Immature natural killer cell (primary cell): ENCODE data around the gene FGF9. TPM values are rescaled to one million over a fixed set of nuclear protein-coding genes. Genes with fewer than 3 reads are reported as not detected.

ENCODE experiments used
- DNase-seq, 3 donors: peaks; one replicate each; pipeline ENCODE4 v3.0.0; 2022; ENCODE audit warnings: mixed read lengths in 1 of 3
- H3K27ac Mint-ChIP-seq, 6 donors: one replicate each; pipeline ENCODE4 v1.8.0; 2020; ENCODE audit warnings: mixed read lengths in 6 of 6, mild to moderate bottlenecking in 5 of 6, inconsistent platforms in 4 of 6, moderate library complexity in 3 of 6
- H3K27me3 Mint-ChIP-seq, 3 donors: one replicate each; pipeline ENCODE4 v1.8.0; 2020 to 2021; ENCODE audit warnings: low read depth in 3 of 3, mild to moderate bottlenecking in 3 of 3, mixed read lengths in 3 of 3, moderate library complexity in 3 of 3, inconsistent platforms in 1 of 3
- H3K36me3 Mint-ChIP-seq, 3 donors: one replicate each; pipeline ENCODE4 v1.8.0; 2020; ENCODE audit warnings: mixed read lengths in 3 of 3, inconsistent platforms in 2 of 3, mild to moderate bottlenecking in 2 of 3
- H3K4me1 Mint-ChIP-seq, 2 donors: one replicate each; pipeline ENCODE4 v1.8.0; 2020; ENCODE audit warnings: inconsistent platforms in 2 of 2, mild to moderate bottlenecking in 2 of 2, mixed read lengths in 2 of 2, moderate library complexity in 1 of 2
- H3K4me3 Mint-ChIP-seq, 5 donors: one replicate each; pipeline ENCODE4 v1.8.0; 2020; ENCODE audit warnings: mild to moderate bottlenecking in 5 of 5, mixed read lengths in 5 of 5, inconsistent platforms in 3 of 5, moderate library complexity in 3 of 5
- H3K9me3 Mint-ChIP-seq, 6 donors: one replicate each; pipeline ENCODE4 v1.8.0; 2020; ENCODE audit warnings: mild to moderate bottlenecking in 6 of 6, mixed read lengths in 6 of 6, inconsistent platforms in 4 of 6, moderate library complexity in 3 of 6
- polyA plus RNA-seq, 3 donors: library from polyadenylated mRNA; unstranded; fragments of 300-500 nt; fragmentation: Illumina TruSeq; gene quantifications; one replicate each; pipeline ENCODE4 v1.2.3, GENCODE V29; 2021

Gene FGF9
- polyA plus RNA-seq, 3 donors from 2014 or later: 0.26 to 0.40 TPM; not detected in 1

DNA sequence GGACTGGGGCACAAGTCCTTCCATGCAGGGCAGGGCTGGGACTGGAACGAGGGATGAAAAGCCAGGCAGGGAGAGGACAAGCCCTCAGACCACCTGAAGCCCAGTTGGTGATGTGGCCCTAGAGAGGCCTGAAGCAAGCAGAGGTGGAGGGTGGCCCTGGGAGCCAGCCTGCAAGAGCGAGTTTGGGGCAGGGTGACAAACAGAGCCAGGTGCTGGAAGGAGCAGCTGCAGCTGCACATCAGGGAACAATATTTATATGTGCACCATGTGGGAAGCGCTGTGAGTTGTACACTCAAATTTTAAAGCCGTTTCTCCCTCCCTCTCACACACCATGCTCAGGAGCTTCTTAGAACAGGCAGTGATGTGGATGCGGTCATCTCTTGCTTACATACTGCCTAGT, 67.8 kb downstream of the FGF9 start:
- Mint-ChIP-seq H3K9me3 (peaks cover 0 to 1% (median 0%) of the 10 kb centered on the region in 6 donors), H3K27ac (no peak overlapping the region), H3K36me3 (no peaks in the 10 kb centered on the region), H3K27me3 (peaks cover 0 to 2% (median 0%) of the 10 kb centered on the region in 3 donors), H3K4me1 (no peaks in the 10 kb centered on the region), H3K4me3 (no peak overlapping the region)
- no peak for DNase-seq

DNA sequence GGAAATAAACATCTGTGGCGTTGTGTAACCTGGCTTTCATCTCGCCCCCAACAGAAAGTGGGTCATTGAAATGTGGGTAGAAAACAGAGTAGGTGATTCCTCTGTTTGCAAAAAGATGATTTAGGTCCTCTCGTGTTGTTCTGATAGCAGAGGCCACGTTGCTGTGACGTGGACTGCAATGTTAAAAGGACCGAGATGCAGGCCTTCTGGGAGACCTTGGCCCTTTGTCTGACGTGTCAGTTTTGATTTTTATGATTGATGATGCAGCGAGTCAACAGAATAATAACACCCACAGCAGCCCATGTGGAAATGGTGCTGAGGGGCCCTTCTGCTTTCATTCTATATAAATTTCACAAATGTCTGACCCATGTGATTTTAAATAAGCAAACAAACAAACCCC, 68.9 kb downstream of the FGF9 start:
- no peaks in the 10 kb centered on the region for H3K36me3 Mint-ChIP-seq
- H3K9me3 Mint-ChIP-seq: peaks cover 0 to 1% (median 0%) of the 10 kb centered on the region in 6 donors
- no peak overlapping the region for H3K4me3 Mint-ChIP-seq
- peaks cover 0 to 2% (median 0%) of the 10 kb centered on the region in 3 donors for H3K27me3 Mint-ChIP-seq
- H3K4me1 Mint-ChIP-seq: no peaks in the 10 kb centered on the region
- DNase-seq: no peak
- H3K27ac Mint-ChIP-seq: no peak overlapping the region

- H3K27me3 Mint-ChIP-seq: peaks cover 0 to 4% (median 0%) of the 10 kb centered on the region in 3 donors
- no peaks in the 10 kb centered on the region for H3K36me3 Mint-ChIP-seq
- peaks cover 0 to 1% (median 0%) of the 10 kb centered on the region in 6 donors for H3K9me3 Mint-ChIP-seq
- H3K4me1 Mint-ChIP-seq: no peaks in the 10 kb centered on the region
- H3K27ac Mint-ChIP-seq: no peak overlapping the region
- no peak overlapping the region for H3K4me3 Mint-ChIP-seq
- DNase-seq: no peak
Measured at GRCh38 chr13:21741396-21741979, 70.6 kb downstream of the FGF9 start.

- no peak for DNase-seq
- no peaks in the 10 kb centered on the region for H3K4me1 Mint-ChIP-seq
- H3K4me3 Mint-ChIP-seq: no peak overlapping the region
- peaks cover 0 to 4% (median 0%) of the 10 kb centered on the region in 3 donors for H3K27me3 Mint-ChIP-seq
- no peaks in the 10 kb centered on the region for H3K36me3 Mint-ChIP-seq
- H3K27ac Mint-ChIP-seq: no peak overlapping the region
- H3K9me3 Mint-ChIP-seq: peaks cover 0 to 1% (median 0%) of the 10 kb centered on the region in 6 donors
Measured at GRCh38 chr13:21742096-21742495, 71.2 kb downstream of the FGF9 start.

GRCh38 chr13:21744149-21744548, 73.3 kb downstream of the FGF9 start:
- H3K9me3 Mint-ChIP-seq: no peaks in the 10 kb centered on the region
- H3K27ac Mint-ChIP-seq: no peak overlapping the region
- no peak overlapping the region for H3K4me3 Mint-ChIP-seq
- H3K36me3 Mint-ChIP-seq: no peaks in the 10 kb centered on the region
- no peak for DNase-seq
- no peaks in the 10 kb centered on the region for H3K4me1 Mint-ChIP-seq
- peaks cover 0 to 3% (median 2%) of the 10 kb centered on the region in 3 donors for H3K27me3 Mint-ChIP-seq

GRCh38 chr13:21745307-21745706, 74.4 kb downstream of the FGF9 start:
- Mint-ChIP-seq H3K4me1 (no peaks in the 10 kb centered on the region), H3K27me3 (peaks cover 0 to 5% (median 2%) of the 10 kb centered on the region in 3 donors), H3K36me3 (no peaks in the 10 kb centered on the region), H3K9me3 (peaks cover 0 to under 1% (median 0%) of the 10 kb centered on the region in 6 donors), H3K27ac (no peak overlapping the region), H3K4me3 (no peak overlapping the region)
- no peak for DNase-seq

- no peaks in the 10 kb centered on the region for H3K36me3 Mint-ChIP-seq
- no peak overlapping the region for H3K27ac Mint-ChIP-seq
- H3K9me3 Mint-ChIP-seq: peaks cover 0 to 2% (median 0%) of the 10 kb centered on the region in 6 donors
- H3K4me1 Mint-ChIP-seq: no peaks in the 10 kb centered on the region
- DNase-seq: no peak
- H3K4me3 Mint-ChIP-seq: no peak overlapping the region
- peaks cover 0 to 11% (median 2%) of the 10 kb centered on the region in 3 donors for H3K27me3 Mint-ChIP-seq
Measured at GRCh38 chr13:21747456-21747855, 76.6 kb downstream of the FGF9 start.

GRCh38 chr13:21748166-21748565, 77.3 kb downstream of the FGF9 start:
- no peak overlapping the region for H3K27ac Mint-ChIP-seq
- no peaks in the 10 kb centered on the region for H3K36me3 Mint-ChIP-seq

GRCh38 chr13:21749410-21749809, 78.5 kb downstream of the FGF9 start:
- Mint-ChIP-seq H3K9me3 (peaks cover 0 to 2% (median 0%) of the 10 kb centered on the region in 6 donors), H3K27me3 (peaks cover 2 to 18% (median 3%) of the 10 kb centered on the region in 3 donors), H3K36me3 (no peaks in the 10 kb centered on the region), H3K4me3 (no peak overlapping the region), H3K27ac (no peak overlapping the region), H3K4me1 (no peaks in the 10 kb centered on the region)
- no peak for DNase-seq

More at GRCh38 chr13:21748166-21748565, 77.3 kb downstream of the FGF9 start:
- Mint-ChIP-seq H3K4me1 (no peaks in the 10 kb centered on the region), H3K4me3 (no peak overlapping the region), H3K9me3 (peaks cover 0 to 2% (median 0%) of the 10 kb centered on the region in 6 donors), H3K27me3 (peaks cover 0 to 11% (median 2%) of the 10 kb centered on the region in 3 donors)
- DNase-seq: no peak

DNA sequence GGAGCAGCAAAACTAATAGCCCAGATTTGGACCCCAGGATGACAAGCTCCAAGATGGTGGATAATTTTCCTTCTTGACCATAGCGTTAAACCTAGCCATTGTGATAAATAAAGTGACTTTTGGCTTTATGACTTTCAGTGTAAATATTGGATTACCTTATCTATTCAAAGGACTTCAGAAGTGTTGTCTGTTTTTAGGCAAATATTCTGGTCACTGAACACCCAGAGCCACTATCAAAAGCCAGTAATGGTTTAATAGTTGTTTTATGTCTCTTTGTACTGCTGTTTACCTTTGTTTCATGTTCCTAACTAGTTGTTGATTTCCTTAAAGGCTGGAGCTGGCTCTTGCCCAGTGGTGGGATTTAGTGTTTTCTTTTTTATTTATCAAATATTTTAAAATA, 81.6 kb downstream of the FGF9 start:
- Mint-ChIP-seq H3K27me3 (peaks cover 0 to 16% (median 3%) of the 10 kb centered on the region in 3 donors), H3K27ac (no peak overlapping the region), H3K9me3 (peaks cover 0 to 2% (median 0%) of the 10 kb centered on the region in 6 donors), H3K36me3 (no peaks in the 10 kb centered on the region), H3K4me3 (no peak overlapping the region), H3K4me1 (no peaks in the 10 kb centered on the region)
- DNase-seq: no peak

GRCh38 chr13:21753117-21753729, 82.3 kb downstream of the FGF9 start:
- no peaks in the 10 kb centered on the region for H3K4me1 Mint-ChIP-seq
- no peak overlapping the region for H3K4me3 Mint-ChIP-seq
- no peak overlapping the region for H3K27ac Mint-ChIP-seq
- H3K27me3 Mint-ChIP-seq: peaks cover 0 to 16% (median 3%) of the 10 kb centered on the region in 3 donors
- H3K9me3 Mint-ChIP-seq: peaks cover 0 to 2% (median 0%) of the 10 kb centered on the region in 6 donors
- H3K36me3 Mint-ChIP-seq: no peaks in the 10 kb centered on the region
- no peak for DNase-seq

Other genes starting within 250 kb of the FGF9 start
- gene ZDHHC20, start 211.8 kb upstream of the FGF9 start, polyA plus RNA-seq: 10 to 100 TPM; 23.8 to 67.7 (median 61.3) TPM
- 10 to 100 TPM; 38.6 to 53.3 (median 39.3) TPM for gene MICU2, start 66.9 kb upstream of the FGF9 start, polyA plus RNA-seq